C4-2B (cell line): ENCODE results near the gene LRRC15.

Experiments
- CTCF ChIP-seq: fragments of 450-650 bp; conservative IDR thresholded peaks from 2 replicates; pipeline ENCODE4 v1.5.1; 2017; ENCODE audit warnings: mild to moderate bottlenecking
- ZFX ChIP-seq: fragments of 450-650 bp; IDR thresholded peaks from 2 replicates; pipeline ENCODE4 v1.6.1; 2017

- TF ChIP-seq CTCF, result no peak
- no peak for TF ChIP-seq ZFX
Observed at GRCh38 chr3:194382196-194382891, 12.8 kb upstream of the LRRC15 start.
